Measurements from ENCODE around the gene CFAP20DC. TPM values are rescaled to one million over a fixed set of nuclear protein-coding genes. Genes with fewer than 3 reads are reported as not detected.
"Not testable (repeated sequence)": the region's sequence is repeated elsewhere in the genome, so short reads cannot be mapped to it uniquely, and the experiment has no call there.

CFAP20DC gene
- total RNA-seq, 1 experiment from 2014 or later = 2.9 TPM

DNA sequence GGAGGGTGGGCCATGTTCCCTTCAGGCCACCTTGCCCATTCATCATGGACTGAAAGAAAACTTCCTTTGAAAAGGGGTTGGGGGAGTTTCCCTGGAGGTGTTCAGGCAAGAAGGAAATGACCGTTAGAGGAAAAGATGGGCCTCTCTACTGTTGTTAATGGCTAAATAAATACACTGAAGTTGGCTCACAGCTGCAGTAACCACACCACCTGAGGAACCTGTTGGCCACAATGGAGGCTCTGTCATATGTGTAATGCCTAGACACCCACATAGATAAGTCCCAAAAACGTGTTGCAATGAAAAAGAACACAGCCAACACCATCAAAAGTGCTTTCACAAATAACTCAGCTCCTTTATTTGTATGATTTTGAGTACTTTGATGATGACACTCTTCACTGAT lies 345.1 kb downstream of the CFAP20DC start:
- Histone ChIP-seq H3K4me3 (replicated peaks in 1 of 2; ENCODE audit: low read depth in 1 of 2, low read length in 2 of 2) (no peak overlapping the region), H3K79me2 (ENCODE audit: insufficient read depth, low read length) (no peaks in the 10 kb centered on the region), H4K20me1 (ENCODE audit: insufficient read depth) (no peaks in the 10 kb centered on the region), H3K36me3 (ENCODE audit: control insufficient read depth in 1 of 2, insufficient read depth in 2 of 2, low read length in 2 of 2) (no peaks in the 10 kb centered on the region), H3K4me2 (ENCODE audit: low read length) (no peak overlapping the region), H2AFZ (ENCODE audit: low read depth, low read length, poor library complexity, severe bottlenecking) (no peak overlapping the region), H3K4me1 (ENCODE audit: control insufficient read depth in 1 of 2, insufficient read depth in 2 of 2, low read length in 2 of 2) (no peaks in the 10 kb centered on the region), H3K27ac (ENCODE audit: low read depth, low read length) (no peak overlapping the region), H3K9me2 (ENCODE audit: insufficient read depth) (no peaks in the 10 kb centered on the region), H3K27me3 (ENCODE audit: insufficient read depth, low read length) (no peaks in the 10 kb centered on the region), H3K9me3 (ENCODE audit: control insufficient read depth in 1 of 2, insufficient read depth in 1 of 2, low read depth in 1 of 2, low read length in 2 of 2) (no peaks in the 10 kb centered on the region), H3K9ac (ENCODE audit: low read length) (no peak overlapping the region)
- no peak for ATAC-seq
- CTCF ChIA-PET = no interaction called here
- POLR2A ChIA-PET = no interaction called here
- BruUV-seq (replicated peaks) = no TSS peak
- intact Hi-C loops (cut with micrococcal nuclease) = no loop called here
- no peak for DNase-seq (ENCODE audit: low read depth, low spot score)
- RAD21 ChIA-PET (ENCODE audit: low non-redundant PET in 1 of 2, low total read pairs in 2 of 2, uncharacterized antibody in 2 of 2, unreplicated experiment in 2 of 2) = no interaction called here
- TF ChIP-seq POLR2AphosphoS5 (IDR thresholded peaks at IDR 0.05; ENCODE audit: low read depth, low read length) = no peak
- TF ChIP-seq, protein P1, sequence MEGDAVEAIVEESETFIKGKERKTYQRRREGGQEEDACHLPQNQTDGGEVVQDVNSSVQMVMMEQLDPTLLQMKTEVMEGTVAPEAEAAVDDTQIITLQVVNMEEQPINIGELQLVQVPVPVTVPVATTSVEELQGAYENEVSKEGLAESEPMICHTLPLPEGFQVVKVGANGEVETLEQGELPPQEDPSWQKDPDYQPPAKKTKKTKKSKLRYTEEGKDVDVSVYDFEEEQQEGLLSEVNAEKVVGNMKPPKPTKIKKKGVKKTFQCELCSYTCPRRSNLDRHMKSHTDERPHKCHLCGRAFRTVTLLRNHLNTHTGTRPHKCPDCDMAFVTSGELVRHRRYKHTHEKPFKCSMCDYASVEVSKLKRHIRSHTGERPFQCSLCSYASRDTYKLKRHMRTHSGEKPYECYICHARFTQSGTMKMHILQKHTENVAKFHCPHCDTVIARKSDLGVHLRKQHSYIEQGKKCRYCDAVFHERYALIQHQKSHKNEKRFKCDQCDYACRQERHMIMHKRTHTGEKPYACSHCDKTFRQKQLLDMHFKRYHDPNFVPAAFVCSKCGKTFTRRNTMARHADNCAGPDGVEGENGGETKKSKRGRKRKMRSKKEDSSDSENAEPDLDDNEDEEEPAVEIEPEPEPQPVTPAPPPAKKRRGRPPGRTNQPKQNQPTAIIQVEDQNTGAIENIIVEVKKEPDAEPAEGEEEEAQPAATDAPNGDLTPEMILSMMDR (IDR thresholded peaks at IDR 0.05 in 2 of 3, conservative IDR thresholded peaks at IDR 0.05 in 1 of 3; ENCODE audit: borderline replicate concordance in 1 of 3, insufficient read depth in 1 of 3, low read depth in 2 of 3, low read length in 2 of 3) = no peak
- no peak for TF ChIP-seq EZH2phosphoT487 (IDR thresholded peaks at IDR 0.05; ENCODE audit: borderline replicate concordance)
- TF ChIP-seq JUND (IDR thresholded peaks at IDR 0.05) = no peak
- TF ChIP-seq ELF1 (IDR thresholded peaks at IDR 0.05; ENCODE audit: borderline replicate concordance, low read depth) = no peak
- TF ChIP-seq REST (IDR thresholded peaks at IDR 0.05; ENCODE audit: low read depth) = no peak
- TF ChIP-seq RAD21 (IDR thresholded peaks at IDR 0.05; ENCODE audit: low read depth) = no peak
- no peak for TF ChIP-seq YY1 (IDR thresholded peaks at IDR 0.05; ENCODE audit: extremely low read depth, insufficient replicate concordance, low read depth, low read length)

DNA sequence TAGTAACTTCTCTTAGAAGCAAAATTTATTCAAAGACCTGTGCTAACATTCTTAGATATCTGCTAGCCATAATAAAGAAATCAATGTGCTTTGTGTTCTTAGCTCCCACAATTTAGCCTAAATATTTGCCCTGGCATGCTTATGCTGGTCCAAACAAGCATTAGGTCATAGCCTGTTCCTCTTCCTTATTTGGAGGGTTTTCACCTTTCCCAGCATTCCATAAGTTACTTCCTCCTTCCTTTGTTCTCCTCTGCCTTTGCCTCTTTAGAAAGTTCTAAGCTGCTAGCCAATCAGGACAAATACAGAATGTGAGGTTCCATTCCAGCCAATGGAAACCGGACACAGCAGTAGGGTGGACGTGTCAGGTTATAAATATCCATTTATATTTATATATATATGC lies 345.5 kb downstream of the CFAP20DC start:
- H3K9me3 ChIP-seq (ENCODE audit: control insufficient read depth in 1 of 2, insufficient read depth in 1 of 2, low read depth in 1 of 2, low read length in 2 of 2); H3K9me2 ChIP-seq (ENCODE audit: insufficient read depth); H3K9ac ChIP-seq (ENCODE audit: low read length); BruUV-seq (replicated peaks); intact Hi-C loops (cut with micrococcal nuclease); H3K79me2 ChIP-seq (ENCODE audit: insufficient read depth, low read length); DNase-seq (ENCODE audit: low read depth, low spot score); POLR2A ChIA-PET; RAD21 ChIA-PET (ENCODE audit: low non-redundant PET in 1 of 2, low total read pairs in 2 of 2, uncharacterized antibody in 2 of 2, unreplicated experiment in 2 of 2); H3K4me2 ChIP-seq (ENCODE audit: low read length); H2AFZ ChIP-seq (ENCODE audit: low read depth, low read length, poor library complexity, severe bottlenecking); H3K36me3 ChIP-seq (ENCODE audit: control insufficient read depth in 1 of 2, insufficient read depth in 2 of 2, low read length in 2 of 2); H3K4me1 ChIP-seq (ENCODE audit: control insufficient read depth in 1 of 2, insufficient read depth in 2 of 2, low read length in 2 of 2); CTCF ChIA-PET; H3K4me3 ChIP-seq (replicated peaks in 1 of 2; ENCODE audit: low read depth in 1 of 2, low read length in 2 of 2); H4K20me1 ChIP-seq (ENCODE audit: insufficient read depth); H3K27ac ChIP-seq (ENCODE audit: low read depth, low read length); ATAC-seq; H3K27me3 ChIP-seq (ENCODE audit: insufficient read depth, low read length): not testable (repeated sequence)

Data from HCT116 (cell line).